Medulla oblongata (tissue), 1 donor: Measurements from ENCODE around the gene CDK5RAP2.
A peak's percentile ranks its signal among the peaks of the same experiment; 100 is the strongest.
"Not testable (repeated sequence)": the region's sequence is repeated elsewhere in the genome, so short reads cannot be mapped to it uniquely, and the experiment has no call there.

Experiments used
- DNase-seq: peaks from one replicate; pipeline ENCODE4 v3.0.0-alpha.2; 2015; ENCODE audit errors: extremely low spot score

Gene CDK5RAP2

DNA sequence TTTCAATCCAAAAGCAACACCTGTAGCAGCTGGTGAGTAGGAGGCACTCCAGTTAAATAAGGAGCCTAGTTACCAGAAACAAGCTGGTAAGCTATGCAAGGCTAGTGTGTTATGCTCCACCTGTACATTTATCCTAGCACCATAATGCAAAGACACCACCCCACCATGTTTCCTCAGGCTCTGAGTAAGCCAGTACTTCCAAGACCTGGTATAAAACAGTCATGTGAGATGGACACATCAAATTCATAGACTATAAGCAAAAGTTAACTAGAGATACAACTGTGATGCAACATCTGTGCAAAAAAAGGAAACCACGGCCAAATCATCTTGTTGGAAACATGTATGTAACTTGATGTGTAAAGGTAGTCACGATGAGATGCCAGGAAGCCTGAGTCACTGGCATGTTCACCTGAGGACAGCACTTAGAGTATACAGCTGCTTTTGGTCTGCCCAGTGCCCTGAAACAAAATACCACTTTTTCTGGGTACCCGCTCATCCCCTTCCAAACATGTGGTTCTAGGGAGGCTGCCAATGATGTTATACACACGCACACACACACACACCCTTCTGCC, 66.1 kb downstream of the CDK5RAP2 start:
- DNase-seq = no peak

DNA sequence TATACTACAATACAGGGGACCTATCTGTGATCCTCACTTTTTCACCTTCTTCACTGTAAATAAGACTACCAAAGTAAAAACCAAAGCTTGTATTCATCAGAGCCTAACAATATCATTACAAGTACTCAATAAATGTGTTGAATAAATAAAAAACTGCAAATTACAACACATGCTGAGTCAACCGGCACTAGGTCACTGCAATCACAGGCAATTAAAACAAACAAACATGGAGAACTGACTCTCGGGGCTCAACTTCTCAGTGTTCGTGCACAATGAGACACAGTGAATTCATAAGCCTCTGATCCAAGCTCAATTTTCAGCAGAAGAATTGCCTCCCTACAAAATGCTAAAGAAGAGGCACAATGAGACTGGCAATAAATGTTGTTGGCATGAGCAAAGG, 69.2 kb downstream of the CDK5RAP2 start:
- no peak for DNase-seq

DNA sequence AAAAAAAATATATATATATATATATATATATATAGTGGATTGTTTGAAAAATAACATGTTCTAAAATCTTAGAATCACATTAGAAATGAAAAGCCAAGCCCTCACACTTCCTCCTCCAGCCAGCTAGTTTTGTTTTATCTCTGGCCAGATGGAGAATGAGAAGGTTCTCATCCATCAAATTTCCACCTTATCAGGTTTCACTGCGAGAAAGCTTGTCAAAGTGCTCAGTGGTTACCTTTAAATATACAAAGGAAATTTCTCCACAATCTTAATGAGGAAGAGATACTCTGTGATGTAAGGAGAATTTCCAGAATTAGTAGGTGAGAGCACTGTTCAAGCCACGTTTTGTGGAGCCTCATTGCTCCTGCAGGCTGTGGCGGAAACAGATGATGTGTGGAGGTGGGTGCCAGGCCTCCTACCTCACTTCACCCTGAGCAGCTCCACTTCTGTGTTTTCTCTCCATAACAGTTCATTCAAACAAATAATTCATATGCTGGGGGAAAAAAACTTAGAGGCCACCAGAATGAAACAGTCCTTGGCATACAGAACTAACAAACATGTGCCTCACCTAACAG, 71.9 kb downstream of the CDK5RAP2 start:
- no peak for DNase-seq

DNA sequence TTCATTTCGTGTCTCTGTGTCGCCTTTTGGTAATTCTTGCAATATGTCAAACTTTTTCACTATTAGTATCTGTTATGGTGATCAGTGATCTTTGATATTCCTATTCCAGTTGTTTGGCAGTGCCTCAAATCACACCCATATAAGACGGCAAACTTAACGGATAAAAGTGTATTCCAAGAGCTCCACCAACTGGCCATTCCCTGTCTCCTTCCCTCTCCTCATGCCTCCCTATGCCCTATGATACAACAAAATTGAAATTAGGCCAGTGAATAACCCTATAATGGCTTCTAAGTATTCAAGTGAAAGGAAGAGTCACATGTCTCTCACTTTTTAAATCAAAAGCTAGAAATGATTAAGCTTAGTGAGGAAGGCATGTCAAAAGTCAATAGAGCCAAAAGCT, 74.8 kb downstream of the CDK5RAP2 start:
- DNase-seq = no peak

DNA sequence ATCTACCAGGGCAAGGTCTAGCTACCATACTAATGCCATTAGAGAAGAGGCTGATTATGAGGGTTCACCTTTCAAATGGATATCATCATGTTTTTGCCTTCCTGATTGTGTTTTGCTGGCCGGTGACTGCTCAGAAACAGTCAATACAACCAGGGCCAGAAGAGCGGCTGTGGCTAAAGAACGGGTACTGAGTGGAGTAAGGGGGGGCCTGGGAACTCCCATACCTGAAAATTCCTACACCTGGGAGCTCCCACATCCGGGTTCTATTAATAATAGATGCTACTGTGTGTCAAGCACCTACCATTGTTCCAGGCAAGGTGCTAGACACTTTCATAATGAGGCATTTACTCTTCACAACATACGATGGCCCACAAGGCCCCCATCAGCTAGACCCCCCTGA, 79.2 kb downstream of the CDK5RAP2 start:
- no peak for DNase-seq

DNA sequence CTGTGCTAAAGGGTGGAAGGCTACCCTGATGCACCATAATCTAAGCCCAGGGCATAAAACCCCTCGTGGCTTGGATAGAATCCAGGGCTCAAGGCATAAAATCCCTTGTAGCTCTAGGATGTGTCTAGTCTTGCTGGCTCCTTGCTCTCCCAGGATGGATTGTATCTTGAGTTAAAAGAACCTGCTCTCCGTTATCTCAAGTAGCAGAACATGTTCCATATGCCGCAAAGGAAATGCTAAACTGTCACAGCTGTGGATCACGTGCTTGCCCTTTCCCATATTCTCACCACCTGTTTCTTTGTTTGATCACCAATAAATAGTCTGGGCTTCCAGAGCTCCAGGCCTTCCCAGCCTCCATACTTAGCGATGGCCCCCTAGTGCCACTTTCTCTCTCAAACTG, 82.1 kb downstream of the CDK5RAP2 start:
- DNase-seq = not testable (repeated sequence)

DNA sequence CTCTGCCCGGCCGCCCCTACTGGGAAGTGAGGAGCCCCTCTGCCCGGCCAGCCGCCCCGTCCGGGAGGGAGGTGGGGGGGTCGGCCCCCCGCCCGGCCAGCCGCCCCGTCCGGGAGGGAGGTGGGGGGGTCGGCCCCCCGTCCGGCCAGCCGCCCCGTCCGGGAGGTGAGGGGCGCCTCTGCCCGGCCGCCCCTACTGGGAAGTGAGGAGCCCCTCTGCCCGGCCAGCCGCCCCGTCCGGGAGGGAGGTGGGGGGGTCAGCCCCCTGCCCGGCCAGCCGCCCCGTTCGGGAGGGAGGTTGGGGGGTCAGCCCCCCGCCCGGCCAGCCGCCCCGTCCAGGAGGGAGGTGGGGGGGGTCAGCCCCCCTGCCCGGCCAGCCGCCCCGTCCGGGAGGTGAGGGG, 83.5 kb downstream of the CDK5RAP2 start:
- DNase-seq = not testable (repeated sequence)

DNA sequence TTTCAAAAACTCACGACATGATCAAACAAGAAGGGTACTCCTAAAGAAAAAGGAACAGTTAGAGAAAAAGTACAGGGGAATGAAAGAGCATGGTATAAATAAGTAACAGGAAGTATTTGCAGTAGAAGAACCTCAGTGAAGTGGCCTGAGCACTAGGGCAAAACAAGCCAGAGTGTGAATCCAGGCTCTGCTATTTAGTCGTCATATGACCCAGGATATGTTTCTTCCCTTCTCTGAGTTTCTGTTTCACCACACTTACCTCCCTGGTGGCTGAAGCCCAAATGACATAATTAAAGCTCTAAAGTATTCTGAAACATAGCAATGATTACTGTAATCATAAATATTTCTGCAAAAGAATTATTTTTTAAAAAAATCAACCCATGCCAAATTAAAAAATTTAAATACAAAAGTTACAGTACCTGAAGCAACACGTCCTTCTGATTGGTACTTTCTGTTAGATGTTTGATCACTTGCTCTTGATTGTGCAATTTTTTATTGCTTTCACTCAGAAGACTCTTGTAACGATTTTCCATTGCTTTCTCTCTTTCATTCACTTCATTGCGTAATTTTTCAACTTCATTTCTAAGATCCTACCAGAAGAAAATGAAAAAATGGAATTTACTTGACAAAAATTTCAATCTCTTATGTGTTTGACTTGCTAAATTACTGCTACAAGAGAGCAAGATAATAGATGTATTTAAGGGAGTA, 88.9 kb downstream of the CDK5RAP2 start:
- DNase-seq = peak; percentile 59

DNA sequence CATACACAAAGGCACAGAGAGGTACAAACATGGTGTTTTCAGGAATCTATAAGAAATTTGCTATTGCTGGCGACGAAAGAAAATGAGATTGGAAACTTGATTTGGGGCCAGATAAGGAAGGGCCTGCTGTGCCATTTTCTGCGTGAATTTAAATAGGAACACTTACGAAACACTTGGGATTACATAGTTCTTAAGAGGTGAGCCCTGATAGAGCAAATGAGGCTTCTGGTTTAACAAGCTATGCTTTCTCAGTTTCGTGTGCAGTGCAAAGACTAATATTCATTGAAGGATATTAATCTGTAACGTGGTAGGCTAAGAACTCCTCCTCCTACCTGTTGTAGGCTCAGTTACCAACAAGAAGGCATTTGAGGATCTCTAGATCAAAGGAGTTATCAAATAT, 93.1 kb downstream of the CDK5RAP2 start:
- DNase-seq = no peak

DNA sequence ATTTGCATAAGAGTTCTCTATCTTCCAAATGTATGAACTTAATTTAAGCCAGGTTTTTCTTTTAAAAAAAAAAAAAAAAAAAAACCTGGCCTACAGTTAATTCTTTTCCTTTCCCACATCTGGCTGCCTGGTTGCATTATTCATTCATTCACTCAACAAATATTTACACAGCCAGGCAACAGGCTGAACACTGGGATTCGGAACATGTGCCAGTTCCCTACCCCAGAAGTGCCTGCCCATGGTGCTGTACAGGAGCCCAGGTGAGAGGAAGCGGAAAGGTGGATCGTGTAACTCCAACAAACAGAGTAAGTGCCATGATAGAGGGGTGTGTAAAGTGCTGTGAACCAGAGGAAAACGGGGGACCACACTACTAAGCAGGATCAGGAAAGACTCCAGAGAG, 93.6 kb downstream of the CDK5RAP2 start:
- DNase-seq = no peak

DNA sequence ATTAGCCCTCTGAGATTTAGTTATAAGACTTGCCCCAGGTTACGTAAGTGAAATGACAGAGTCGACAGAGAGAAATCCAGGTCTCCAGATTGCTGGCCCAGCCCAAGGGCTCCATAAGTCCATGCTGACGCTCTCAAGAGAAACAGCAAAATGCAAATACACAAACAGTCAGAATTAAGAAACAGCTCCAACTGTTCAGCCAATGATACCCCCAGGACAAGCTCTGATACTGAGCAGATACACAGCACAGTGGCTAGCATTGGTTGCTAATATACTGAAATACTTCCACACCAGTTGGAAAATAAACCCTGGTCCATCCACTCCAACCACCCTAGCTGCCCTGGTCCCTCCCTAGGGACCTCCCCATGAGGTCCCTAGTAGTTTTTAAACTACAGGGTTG, 94.2 kb downstream of the CDK5RAP2 start:
- no peak for DNase-seq

DNA sequence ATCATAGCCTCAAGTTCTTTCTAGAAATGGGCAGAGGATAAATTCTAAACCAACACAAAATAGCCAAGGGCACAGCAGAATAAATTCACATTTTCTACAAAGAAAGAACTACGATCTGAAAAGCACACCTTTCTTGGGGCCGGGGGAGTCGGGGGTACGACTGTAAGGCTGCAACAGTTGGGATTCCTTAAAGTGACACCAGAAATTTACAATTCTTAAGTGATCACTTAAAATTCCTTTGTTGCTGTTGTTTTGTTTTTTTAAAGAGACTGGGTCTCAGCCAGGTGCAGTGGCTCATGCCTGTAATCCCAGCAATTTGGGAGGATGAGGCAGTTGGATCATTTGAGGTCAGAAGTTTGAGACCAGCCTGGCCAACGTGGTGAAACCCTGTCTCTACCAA, 95.8 kb downstream of the CDK5RAP2 start:
- no peak for DNase-seq

DNA sequence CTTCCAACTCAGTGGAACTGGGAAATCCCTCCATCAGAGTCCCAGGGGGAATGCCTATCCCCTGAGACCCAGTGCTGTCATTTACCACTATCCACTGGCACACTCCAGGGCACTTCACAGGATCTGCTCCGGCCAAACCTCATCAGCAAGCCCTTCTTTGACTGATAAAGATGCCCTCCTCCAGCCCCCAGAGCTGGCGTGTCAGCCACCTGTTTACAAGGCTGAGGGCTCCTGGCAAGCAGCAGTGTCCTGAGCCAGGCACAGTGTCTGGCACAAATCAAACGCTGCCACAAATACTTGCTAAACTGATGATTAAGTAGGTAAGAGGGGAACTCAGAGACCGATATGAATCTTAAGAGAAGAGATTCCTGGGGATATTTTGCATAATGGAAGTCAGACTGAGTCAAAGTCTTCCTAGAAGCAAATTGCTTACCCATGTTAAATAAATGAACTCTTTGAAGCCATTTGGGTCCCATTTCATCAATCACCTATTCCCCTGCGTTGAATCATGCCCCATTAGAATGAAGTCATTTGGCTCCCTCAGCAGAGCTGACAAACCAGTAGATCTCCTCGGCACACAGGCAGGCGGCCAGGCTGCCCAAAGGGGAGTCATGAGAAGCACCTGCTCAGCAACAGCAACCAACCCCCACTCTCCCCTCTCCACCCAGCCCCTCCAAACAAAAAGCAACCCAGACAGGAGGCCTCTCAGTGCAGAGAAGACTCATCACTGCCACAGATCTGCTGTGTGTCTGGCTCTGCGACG, 97.4 kb downstream of the CDK5RAP2 start:
- DNase-seq = no peak

DNA sequence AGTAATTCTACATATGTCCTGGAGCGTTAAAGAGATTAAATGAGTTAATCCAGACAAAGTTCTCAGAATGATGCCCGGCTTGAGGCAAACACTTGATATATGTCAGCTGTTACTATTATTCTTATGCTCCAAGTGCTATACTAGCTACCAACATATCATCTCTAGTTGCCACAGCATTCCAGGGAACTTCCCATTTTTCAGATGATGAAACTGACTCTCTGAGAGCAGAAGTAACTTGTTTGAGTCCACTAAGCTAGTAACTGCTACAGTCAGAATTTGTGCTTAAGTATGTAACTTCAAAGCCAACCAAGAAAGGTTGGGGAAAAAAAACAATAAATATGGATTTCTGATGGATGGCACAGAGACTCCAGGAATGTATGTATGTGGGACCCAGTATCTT, 98.1 kb downstream of the CDK5RAP2 start:
- no peak for DNase-seq

DNA sequence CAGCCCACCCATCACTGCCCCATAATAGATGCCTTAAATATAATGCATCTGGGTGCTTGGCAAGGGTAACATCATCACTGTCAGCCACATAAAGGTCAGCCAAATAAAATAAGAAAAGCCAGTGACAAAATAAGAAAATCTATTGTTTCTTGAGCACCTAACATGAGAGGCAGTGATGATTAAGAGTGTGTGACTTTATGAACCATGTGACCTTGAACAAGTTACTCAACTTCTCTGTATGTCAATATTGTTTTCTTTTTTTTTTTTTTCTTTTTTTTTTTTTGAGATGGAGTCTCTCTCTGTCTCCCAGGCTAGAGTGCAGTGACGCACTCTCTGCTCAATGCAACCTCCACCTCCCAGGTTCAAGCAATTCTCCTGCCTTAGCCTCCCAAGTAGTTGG, 98.7 kb downstream of the CDK5RAP2 start:
- no peak for DNase-seq

DNA sequence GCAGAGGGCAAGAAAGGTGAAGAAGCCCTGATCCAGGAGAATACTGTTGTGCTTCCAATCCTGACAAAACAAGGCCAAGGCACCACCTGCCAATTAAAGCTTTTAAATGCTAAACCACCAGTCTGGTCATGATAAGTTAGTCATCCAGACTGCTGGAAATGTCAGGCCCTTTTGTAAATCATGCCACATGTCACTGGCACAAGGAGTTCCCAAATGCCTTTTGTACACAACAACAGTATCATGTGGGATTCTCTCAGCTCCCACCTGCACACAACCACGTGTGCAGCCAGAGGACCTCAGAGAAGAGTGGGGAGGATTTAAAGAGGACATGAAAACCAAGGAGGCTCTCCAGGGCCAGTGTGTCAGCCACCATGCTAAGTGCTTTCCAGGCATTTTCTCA, 99.3 kb downstream of the CDK5RAP2 start:
- DNase-seq = no peak

DNA sequence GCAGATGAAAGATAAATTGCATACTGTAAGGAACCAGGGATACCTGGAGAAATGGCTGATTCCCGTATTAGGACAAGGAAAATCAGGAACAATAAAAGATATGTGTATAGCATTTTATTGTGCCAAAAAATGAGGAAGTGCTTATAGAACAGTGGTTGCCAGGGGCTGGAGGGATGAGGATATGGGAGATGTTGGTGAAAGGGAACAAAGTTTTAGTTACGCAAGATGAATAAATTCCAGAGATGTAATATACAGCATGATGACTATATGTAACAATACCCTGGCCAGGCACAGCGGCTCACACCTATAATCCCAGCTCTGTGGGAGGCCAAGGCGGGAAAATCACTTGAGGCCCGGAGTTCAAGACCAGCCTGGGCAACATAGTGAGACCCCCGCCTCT, 101.8 kb downstream of the CDK5RAP2 start:
- DNase-seq = no peak

DNA sequence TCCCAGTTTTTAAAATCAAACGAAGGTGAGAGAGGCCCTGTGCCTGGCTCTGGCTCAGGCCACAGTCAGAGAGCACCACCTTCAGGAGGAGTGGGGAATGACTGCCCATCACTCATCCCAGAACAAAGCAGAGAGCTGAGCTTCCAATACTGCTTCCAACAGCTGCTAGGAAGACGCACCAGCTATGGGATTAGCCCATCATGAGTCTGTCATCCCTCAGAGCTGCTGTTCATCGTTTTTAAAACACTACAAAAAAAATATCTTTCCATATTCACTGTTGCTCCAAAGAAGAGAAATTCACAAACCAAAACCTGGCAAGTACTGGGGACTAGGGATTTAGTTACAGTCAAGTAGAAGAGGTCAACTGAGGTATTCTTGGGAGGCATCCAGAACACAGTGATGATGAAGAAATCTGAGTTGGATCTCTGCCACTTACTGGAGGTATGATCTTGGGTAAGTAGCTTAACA, 102.4 kb downstream of the CDK5RAP2 start:
- DNase-seq = peak; percentile 78

DNA sequence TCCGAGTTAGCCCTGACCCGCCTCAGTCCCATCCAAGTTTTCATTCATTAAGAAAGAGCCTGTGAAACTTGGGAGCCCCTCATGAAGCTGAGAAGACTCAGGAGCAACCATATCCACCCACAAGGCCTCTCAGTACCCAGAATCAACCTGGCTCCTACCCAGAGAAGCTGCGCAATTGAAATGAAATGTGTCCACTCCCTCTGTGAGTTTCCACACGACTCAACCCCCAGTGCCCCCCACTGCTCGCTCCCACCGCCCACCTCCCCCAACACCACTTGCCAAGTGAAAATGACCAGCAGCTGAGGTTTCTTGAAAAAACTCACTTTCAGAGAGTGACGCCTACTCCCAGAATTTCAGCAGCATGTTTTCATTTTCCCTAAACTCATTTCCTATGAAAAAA, 104.6 kb downstream of the CDK5RAP2 start:
- no peak for DNase-seq

DNA sequence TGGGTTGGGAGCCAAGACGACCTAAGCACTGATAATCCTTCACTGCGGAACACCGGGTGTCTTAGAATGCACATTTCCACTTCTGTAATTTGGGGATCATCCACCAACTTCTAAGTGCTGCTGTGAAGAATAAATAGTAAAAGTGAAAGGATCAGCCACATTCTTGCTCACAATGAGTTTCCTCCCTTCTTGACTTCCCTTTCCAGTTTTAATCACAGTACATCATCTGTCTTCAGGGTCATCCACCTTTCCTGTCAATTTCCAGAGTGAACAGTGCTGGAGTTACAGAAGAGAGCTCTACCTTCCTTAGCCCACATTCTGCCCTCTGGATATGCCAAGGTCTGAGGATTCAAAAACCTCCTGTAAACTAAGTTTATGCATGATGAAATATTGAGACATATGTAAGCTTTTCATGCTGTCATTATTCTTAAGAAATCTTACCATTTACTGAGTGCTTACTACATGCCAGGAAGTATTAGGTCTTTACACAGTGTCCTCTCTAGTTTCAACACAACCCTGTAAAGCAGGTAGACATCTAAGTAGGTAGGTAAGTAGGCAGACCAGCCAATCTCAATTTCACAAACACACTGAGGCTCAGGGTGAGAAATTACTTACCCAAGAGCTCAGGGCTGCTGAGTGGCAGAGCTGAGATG, 105.2 kb downstream of the CDK5RAP2 start:
- DNase-seq = no peak

DNA sequence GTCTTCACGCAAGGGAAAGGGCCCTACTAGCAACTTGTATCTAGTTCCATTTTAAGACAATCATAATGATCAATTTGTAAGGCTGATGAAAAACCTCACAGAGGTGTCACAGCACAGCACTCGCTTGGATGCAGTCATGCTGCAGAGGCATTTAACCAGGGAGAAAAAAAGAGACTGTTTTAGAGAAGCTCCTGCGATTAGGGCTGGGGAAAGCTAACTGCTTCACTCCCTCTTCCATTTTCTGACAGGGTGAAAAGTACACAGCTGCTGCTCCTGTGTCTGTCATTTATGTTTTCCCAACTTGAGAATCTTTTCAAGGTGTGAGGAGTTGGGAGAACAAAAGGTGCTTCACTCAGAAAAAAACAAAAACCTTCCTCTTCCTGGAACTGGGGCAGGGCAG, 106.4 kb downstream of the CDK5RAP2 start:
- DNase-seq = no peak
